HT1080 (cell line): ENCODE measurements around the gene CTNNA2. TPM values are rescaled to one million over a fixed set of nuclear protein-coding genes. Genes with fewer than 3 reads are reported as not detected.
A peak's percentile ranks its signal among the peaks of the same experiment; 100 is the strongest.

ENCODE experiments used
- DNase-seq: peaks from one replicate; pipeline ENCODE4 v3.0.0-alpha.2; 2015; ENCODE audit warnings: low read depth
- total RNA-seq: library from RNA; depleted of rRNA; stranded (reverse); fragments of >200 nt; shearing (Covaris generic); gene quantifications from 2 replicates; pipeline ENCODE4 v1.2.3, GENCODE V29; 2014

Gene CTNNA2
- total RNA-seq, 1 experiment from 2014 or later = not detected

DNA sequence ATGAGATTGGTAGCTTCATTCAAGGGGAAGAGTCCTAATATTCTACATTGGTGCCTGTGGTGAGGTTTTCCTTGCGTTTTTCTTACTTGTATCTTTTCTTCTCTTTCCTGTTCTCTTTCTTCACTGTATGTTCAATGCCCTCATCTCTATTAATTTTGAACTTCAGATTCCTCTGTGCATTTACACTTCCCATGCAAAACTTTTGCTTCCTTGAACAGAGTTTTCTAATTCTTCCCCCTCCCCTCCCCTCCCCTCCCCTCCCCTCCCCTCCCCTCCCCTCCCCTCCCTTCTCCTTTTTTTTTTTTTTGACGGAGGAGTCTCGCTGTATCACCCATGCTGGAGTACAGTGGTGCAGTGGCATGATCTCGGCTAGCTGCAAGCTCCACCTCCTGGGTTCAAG, 403.4 kb downstream of the CTNNA2 start:
- DNase-seq = no peak

DNA sequence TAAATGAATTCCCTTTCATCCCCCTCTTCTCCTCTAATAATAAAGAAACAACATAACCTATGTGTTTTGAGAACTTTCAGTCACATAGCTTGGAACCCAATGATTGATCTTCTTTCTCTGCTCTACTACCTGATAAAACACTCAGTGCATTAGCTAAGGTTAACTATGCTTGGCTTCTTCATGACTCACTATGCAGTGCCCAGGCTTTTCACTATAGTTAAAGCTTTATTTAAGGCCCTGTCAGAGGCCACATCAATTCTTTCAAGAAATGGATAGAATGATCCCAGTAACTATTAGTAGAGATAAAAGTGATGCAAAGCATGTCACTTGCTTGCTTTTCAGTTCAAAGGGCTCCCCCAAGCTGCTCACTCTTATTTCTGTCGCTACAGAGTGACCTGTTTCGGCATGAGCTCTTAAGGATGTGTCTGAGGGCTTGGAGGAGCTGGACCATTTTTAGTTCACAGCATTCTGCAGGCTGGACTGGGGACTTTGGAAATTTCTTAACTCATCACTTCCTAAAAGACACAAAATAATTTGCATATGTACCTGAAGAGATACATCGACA, 407.7 kb downstream of the CTNNA2 start:
- no peak for DNase-seq

DNA sequence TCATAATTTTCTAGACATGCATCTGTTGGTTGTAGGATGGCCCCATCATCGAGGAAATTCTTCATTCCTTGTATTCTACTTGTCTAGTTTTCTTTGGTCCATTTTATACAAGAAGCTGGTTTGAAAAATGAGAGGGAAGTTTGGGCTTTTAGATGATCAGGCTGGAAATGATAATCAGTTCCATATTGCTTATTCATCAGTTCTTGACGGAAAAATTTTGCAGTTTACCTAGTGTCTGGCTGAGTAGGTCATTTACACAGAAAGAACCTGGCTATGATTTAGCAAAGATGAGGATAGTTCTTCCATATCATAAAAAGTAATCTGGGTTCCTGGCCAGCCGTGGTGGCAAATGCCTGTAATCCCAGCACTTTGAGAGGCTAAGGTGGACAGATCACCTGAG, 416.8 kb downstream of the CTNNA2 start:
- no peak for DNase-seq

DNA sequence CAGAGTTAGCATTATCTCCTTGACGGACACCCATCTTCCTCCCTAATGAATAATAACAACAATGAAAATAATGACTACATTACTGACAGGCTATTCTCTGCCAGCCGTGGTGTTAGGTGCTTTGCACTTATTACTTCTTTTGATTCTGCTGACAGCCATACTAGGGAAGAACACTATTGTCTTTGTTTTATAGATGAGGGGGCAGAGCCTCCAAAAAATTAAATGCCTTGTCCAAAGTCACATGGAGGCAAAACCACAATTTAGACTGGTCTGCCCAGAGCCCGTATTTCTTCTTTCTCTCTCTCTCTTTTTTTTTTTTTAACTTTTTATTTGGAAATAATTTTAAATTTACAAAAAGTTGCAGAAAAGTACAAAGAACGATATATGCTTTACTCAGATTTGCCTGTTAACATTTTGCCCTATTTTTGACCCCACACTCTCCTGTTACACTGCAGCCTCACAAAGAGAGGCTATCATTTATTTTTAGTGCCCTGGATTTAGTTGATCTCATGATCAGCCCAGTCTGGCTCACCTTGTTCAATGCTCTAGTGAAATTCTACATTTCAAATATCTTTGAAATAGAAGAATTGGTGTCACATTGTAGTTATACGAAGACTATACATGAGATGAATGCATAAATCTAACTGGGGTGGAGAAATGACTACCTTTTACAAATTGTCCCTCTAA, 422.3 kb downstream of the CTNNA2 start:
- no peak for DNase-seq

DNA sequence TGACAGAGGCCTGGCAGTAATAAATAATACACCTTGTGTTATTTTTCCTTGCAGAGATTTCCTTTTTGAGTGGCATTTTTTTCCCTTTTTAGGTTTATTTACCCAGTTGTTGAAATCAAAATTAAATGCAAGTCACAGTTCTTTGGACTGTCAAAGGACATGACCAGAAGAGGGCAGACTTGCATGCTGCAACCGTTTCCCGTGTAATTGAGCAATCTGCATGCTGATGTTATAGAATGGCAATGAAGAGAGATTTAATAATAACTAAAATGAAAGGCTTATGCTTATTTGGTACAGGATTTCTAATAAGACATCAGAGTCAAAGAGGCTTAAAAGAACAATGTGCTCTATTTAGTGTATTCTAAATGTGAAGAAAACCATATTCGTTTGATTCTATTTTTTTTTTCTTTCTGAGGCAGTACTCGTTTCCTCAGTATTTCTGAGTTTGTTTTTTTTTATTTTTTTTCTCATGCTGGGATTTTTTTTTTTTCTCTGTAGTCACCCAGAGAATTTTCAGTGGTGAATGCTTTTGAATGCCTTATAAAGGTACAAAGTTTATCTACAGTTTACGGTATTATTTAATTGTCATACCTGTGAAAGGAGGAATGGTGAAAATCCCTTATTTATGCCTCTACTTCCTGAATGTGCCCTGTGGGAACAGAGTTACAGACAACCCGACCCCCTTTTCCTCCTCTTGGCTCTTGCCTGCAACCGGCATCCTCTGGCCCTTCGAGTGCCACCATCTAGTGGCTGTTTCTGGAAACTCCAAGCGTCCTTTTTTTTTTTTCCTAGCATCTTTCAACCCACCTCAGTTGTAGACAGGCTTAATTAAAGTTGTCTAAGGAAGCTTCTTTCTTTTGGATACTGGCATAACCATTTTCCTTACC, 423.2 kb downstream of the CTNNA2 start:
- DNase-seq = peak; percentile 31

DNA sequence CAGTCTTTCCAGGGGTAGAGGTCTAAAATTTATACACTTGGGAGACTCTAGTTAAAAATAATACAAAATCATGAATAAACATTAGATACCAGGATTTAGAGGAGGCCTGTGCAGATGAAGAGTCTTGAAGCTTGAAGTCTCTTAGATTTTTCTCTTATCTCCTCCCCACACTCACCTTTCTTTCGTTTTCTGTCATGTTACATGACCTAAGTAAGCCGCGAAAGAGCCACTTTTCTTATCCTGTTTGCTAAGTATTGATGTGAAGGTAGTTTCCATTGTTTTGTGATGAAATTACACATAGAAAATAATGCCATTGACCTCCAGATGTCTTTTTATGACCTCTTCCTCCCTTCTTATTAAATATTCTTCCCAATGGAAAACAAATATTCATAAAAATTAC, 423.9 kb downstream of the CTNNA2 start:
- no peak for DNase-seq

DNA sequence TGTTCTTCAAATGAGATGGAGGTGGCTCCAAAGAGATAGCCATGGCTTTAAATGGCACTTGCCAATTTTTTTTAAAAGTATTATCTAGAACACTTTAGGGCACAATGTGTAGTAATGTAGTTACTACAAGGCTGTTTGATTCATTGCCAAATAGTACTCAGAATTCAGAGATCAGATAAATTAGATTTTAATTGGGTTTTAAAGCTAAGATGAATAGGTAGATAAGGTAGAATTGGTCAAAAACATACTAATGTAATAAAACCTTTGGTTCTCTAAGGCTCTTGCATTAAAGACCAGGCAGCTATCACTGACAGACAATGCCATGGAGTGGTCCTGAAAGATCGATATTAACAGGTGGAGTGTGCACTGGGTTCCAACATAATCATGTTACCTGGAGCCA, 425.8 kb downstream of the CTNNA2 start:
- DNase-seq = no peak

DNA sequence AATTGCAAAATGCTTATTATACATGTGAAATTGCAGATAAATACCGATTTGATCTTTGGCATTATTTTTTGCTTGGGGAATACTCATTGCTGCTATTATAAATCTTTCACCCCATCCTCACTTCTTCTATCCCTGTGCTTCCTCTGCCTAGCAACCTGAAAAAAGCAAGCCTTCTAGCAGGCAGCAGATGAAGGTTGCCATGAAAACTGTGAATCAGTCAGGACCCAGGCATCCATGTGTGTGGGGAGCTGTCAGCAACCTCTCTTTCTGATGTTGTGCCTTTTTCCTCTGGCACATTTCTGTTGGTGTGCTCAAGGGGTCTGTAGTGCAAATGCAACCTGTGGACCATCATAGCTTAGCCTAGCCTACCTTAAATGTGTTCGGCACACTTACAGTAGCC, 427.5 kb downstream of the CTNNA2 start:
- no peak for DNase-seq

DNA sequence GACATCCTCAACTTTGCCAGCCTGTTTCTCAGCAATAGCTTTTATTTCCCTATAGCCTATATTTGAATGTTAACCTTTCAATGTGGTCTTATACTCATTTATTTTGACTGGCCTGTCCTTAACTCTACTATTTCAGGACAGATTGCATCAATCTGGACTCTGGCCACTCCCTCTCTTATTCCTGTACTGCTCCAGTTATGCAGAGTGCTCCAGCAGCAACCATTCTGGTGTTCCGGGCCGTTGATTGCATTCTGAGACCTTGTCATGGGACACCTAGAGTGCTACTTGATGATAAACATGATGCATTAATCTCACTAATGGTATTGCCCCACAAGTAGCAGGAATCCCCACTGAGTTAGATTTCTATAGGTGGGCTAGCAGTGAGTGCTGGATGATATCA, 428.3 kb downstream of the CTNNA2 start:
- DNase-seq = no peak

DNA sequence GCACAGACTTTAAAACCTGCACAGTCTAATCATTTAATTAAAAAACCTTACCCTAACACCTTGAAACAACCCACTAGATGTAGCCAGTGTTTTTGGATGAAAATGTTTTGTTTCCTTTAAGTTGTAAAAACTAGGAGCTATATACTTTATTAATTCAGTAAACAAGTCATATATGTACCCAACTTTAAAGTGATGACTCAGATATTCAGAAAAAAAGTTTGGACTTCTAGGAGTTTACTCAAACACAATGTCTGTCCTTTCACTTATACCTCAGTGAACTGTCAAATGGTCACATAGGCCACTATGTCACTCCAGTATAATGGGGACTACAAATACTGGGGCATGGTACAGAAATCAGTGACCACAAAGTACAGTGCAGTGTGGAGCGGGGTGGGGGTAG, 431.4 kb downstream of the CTNNA2 start:
- no peak for DNase-seq

DNA sequence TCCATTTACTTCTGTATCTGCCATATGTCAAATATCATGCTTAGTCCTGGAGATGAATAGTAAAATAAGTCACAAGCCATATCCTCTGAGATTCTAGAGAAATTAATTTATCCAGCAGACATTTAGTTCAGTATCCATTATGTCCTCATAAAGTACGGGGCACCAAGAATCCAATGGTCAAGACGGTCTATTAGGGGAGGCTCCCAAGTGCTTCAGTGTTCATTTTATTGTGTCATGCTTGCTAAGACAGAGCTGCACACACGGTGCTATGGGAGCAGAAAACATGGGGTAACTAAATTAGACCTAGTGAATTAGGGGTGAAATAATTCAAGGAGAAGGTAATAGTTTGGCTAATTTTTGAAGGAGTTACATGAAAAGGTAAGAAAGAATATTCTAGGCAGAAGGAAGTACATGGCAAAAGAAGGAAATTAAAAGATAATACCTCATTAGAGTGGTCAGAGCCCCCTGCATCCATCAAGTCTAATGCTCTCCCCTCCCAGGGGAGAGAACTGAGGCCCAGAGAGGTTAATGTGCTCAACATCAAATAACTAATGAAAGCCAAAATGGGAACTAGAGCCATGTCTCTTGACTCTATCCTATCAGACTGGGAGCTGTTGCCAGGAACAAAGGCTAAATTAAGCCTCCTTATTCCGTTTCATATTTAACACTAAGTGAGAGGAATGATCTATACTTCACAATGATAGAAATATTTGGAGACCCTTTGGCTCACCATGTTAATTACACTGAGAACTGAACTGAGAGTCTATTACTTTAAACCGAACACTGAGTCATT, 433.0 kb downstream of the CTNNA2 start:
- no peak for DNase-seq

DNA sequence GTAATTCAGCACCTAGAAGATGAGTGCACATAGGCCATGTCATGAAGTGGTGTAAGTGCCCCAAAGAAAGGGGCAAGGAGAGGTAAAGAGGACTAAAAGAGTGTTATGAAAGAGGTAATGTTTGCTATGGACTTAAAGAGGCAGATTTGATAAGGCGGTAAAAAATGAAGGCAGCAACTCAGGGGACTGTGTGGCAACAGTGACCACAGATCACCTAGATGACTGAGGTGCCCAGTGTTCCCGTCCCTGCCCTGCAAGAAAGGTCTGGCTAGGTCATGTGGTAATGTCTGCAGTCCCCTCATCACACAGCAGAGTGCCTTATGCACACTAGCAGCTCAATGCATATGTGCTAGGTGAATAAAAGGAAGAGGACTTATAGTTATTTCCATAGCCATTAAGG, 434.9 kb downstream of the CTNNA2 start:
- no peak for DNase-seq

DNA sequence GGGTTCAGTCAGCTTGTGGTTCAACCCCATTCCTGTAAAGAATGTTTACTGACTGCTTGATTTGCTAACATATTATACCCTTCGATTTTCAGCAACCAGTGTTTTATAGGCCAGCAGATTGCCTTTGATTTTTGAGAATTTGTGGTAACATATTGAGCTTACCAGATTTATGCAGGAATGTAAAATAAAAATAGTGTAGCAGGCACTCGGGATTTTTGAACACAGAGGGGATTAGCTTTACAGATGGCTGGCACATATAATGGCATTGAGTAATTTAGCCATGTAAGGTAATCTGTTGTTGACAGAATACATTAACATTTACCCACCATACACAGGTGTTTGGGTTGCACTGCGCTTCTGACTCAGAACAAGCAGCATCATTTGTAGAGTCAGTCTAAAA, 437.7 kb downstream of the CTNNA2 start:
- DNase-seq = no peak

DNA sequence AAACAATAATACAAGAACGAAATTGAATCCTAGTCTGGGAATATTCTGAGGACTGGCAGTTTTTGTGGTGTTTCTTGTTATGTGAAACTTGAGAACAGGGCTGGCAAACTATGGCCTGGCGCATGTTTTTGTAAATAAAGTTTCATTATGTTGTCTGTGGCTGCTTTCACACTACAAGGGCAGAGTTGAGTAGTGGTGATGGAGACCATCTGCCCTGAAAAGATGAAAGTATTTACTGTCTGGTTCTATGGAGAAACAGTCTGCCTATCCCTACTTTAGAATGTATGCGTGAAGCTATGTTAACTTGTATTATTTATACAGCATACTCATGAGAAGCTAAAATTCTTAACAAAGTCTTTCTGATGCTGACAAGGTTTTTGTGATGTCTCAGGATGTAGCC, 439.8 kb downstream of the CTNNA2 start:
- DNase-seq = no peak

DNA sequence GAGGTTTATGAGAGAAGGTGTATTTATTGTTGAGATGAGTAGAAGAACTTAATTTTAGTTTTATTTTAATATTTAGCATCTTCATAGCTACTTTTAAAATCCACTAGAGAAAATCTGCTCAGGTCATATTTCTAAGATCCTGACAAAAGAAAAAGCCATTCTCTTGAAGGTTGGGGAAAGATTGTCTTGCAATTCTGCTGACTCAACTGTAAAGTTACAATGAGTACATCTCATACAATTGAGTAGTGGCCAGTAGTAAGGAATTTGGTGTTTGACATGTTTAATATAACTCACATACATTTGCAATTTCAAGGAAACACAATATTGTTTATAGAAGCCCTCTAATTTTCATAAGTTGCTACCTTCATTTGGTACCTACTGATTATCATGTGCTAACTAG, 447.2 kb downstream of the CTNNA2 start:
- no peak for DNase-seq

DNA sequence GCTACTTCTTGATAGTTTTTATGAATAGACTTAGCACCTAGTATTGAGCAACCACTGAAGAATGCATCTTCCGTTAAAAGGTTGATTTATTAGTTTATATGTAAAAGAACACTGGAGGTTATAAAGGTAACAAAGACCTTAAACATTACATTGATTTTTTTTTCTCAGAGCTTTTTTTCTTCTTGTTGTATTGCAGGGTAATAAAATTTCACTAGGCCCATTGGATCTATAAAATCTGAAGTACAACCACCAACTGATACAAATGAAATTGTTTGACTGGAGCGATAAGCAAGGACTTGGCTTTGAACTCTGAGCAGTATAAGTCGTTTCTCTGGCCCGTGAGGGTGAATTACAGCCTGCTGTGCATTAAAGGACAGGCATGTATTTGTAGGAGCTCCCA, 447.7 kb downstream of the CTNNA2 start:
- no peak for DNase-seq

DNA sequence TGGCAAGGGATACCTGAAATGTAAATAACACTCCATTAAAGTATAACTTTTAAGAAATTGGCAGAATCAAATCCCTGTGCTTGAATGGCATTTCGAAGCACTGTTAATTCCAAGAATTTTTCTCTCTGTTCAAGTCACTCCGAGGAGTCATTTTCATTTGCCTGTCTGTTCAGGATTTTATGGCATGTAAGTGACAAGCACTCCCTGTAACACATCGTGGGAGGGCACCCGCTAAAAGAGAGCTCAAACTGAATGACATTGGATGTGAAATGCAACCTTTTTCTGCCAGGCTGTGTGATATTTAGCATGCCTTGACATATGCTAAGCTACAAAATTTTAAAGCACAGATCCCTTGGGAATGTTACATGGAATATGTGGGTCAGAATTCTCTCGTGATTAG, 452.1 kb downstream of the CTNNA2 start:
- DNase-seq = no peak

DNA sequence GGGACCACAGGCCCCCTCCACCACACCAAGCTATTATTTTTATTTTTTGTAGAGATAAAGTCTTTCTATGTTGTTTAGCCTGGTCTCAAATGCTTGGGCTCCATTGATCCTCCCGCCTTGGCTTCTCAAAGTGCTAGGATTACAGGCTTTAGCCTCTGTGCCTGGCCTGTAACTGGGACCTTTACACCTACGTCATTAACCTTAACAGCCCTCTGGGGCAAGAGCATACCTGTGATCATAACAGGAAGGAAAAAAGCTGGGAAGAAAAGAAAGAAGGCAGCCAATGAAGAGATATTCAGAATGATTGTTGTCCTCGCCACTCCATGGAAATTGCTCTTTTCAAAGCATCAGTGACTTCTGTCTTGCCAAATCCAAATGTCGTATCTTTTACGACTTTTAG, 453.5 kb downstream of the CTNNA2 start:
- no peak for DNase-seq

DNA sequence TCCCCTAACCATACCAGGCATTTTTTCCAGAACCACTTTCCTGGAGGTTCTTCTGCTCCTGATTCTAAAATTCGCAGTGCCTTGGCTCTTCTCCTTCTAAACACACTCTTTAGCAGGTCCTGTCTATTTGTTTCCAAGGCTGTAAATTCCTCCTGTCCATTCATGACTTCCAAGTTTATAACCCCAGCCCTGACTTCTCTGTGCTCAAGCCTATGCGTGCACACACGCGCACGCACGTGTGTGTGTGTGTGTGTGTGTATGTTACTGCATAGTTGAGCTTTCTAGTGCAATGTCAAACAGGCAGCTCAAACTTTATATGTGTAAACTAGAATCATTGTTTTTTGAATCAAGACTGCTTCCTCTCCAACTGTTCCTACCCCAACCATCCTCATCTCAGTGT, 454.0 kb downstream of the CTNNA2 start:
- no peak for DNase-seq

DNA sequence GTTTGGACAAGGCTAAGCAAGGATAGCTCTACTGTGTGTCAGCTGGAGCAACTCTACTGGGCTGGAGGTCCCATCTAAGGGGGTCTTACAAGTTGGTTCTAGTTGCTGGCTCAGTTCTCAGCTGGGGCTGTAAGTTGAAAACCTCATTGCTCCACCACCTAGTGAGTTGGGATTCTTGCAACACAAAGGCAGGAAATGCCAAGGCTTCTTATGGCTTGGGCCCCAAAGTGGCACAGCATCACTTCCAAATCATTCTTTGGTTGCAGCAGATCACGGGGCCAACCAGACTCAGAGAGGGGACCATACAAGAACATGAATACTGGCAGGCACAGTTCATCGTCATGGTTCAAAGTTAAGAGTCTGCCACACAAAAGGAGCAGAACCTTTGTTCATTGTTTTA, 459.0 kb downstream of the CTNNA2 start:
- DNase-seq = peak; percentile 12

DNA sequence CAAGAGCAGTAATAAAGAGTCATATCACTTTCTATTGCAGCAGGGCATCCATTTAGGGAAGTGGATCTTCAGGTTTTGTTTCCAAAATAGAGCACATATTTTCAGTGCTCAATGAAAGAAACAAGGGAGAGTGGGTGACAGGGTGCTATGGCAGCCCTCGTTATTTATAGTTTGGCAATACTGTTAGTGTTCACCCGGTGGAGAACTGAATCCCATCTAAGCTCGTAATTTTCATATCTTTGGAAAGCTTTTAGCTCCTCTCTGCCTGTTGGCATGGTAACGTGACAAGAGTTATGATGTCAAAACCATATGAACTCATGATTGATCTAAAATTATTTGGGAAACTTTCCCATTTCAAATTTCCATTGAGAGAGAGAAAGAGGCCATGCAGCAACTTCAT, 459.8 kb downstream of the CTNNA2 start:
- DNase-seq = no peak
